Activated gamma-delta T cell treated with Interleukin-2 at 50 U/mL for 16 hours (primary cell): ENCODE data around the gene HMG20A.
"Not testable (repeated sequence)": the region's sequence is repeated elsewhere in the genome, so short reads cannot be mapped to it uniquely, and the experiment has no call there.

Experiments
- DNase-seq: peaks from one replicate; pipeline ENCODE4 v3.0.0-alpha.2; 2020

Gene HMG20A

DNA sequence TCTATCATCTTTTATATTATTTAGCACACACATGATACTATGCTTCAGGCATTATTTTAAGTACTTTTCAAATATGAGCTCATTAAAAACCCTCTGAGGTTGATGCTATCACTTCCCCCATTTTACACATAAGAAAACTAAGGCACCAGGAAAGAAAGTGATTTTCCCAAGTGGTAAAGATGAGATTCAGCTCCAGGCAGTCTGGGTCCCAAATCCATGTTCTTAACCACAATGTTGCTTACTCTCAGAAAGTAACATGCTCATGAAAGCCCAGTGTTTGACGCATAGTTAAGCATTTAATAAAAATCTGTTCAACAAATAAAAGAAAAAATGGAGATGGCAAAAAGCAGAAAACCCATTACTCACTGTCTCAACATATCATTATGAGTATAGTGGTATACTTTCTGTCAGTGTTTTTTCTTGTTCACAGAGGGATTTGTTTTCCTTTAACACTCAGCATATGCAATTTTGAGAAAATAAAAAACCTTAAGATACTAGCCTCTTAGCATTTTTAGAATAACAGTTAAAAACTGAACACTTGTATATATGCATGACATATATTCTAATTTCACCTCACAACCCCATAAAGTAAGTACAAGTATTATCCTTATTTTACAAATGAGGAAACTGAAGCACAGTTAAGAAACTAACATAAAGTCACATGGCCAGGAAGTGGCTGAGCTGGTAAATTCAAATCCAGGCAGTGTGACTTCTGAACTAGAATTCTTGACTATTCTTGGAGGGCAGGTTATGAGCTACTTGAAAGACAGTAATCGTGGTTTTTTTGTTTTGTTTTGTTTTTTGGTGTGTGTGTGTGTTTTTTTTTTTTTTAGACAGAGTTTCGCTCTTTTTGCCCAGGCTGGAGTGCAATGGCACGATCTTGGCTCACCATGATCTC, 11.2 kb upstream of the HMG20A start:
- DNase-seq, result peak; percentile 8

- not testable (repeated sequence) for DNase-seq
Measured at GRCh38 chr15:77410157-77410500, 10.6 kb upstream of the HMG20A start.

GRCh38 chr15:77410701-77411618, 9.7 kb upstream of the HMG20A start:
- no peak for DNase-seq

DNA sequence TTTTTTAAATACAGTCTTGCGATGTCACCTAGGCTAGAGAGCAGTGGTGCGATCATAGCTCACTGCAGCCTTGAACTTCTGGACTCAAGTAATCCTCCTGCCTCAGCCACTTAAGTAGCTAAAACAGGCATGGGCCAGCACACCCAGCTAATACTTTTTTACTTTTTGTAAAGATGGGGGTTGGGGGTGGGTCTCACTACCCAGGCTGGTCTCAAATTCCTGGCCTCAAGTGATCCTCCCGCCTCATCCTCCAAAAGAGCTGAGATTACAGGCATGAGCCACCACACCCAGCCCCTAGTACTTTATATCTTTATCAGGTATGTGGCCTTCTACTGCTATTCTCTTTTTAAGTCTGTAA, 9.1 kb upstream of the HMG20A start:
- DNase-seq, result no peak

DNA sequence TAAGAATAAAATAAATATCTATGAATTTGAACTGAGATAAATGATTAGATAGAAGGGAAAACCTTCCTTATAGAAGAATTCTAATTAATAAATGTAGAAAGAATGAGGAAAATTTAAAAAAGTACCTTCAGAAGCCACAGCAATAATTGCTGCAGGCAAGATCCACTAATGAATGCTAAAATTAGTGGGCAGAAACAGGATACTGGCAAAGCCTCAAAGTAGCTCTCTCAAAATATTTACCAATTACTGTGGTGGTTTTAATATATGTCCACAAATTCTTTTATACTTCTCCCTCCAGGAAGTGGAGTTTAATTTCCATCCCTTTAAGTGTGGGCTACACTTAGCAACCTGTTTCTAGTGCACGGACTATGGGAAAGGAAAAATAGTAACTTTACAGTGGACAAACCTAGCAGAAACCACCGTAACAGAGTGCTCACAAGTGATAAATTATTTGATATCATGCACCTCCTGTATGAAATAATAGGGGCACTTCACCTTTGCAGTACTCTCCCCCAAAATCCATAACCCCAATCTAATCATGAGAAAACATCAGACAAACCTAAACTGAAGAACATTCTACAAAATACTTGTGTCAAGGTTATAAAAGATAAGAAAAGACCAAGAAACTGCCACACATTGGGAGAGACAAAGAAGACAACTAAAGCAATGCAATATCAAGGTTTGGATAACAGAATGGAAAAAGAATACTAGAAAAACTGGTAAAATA, 7.6 kb upstream of the HMG20A start:
- no peak for DNase-seq

GRCh38 chr15:77413699-77414349, 6.9 kb upstream of the HMG20A start:
- no peak for DNase-seq

DNA sequence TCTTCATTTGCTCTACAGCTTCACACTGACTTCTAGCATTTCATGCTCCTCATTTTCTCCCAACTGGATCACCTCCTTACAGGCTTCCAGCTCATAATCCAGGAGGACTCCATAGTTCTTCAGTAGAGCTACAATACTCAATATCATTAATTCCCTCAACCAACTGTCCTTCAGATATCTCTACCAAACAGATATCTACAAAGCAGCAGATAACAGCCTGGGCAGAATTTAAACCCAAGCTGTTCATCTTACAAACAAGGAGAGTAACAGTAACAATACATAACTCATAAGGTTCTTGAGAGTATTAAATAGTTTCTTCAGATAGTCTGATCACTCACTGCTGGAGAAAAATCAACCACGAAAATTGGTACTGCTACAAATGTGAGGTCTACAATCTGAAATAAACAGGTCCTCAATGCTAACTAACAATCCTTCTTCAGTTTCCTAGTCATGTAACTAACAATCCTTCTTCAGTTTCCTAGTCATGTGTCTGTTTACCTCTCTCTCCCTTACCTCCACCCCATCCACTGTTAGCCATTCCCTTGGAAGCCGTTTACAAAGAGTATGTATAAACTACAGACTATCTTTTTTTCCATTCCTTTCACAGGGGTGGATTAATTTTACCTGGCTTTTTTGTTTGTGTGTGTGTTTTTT, 5.8 kb upstream of the HMG20A start:
- DNase-seq, result no peak

- no peak for DNase-seq
Measured at GRCh38 chr15:77415450-77416147, 5.1 kb upstream of the HMG20A start.

GRCh38 chr15:77416148-77416455, 4.6 kb upstream of the HMG20A start:
- no peak for DNase-seq

GRCh38 chr15:77416954-77417353, 3.7 kb upstream of the HMG20A start:
- DNase-seq, result no peak

DNA sequence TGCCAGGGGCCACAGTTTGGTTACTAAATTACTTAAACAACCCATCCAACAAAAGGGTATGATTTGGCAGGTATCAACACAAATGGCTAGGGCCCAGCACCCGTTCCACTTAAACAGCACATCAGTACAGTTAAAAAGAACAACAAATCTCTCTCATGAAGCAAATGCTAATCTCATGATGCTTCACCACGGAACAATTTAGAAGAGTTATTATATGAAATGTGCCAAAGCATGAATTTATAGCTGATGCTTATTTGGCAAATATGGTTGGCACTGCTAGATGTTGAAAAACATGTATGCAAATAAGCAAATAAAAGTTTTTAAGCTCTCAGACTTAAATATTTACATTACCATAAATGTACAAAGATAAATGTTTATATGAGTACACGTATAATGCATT, 3.1 kb upstream of the HMG20A start:
- no peak for DNase-seq

GRCh38 chr15:77418391-77418965, 2.2 kb upstream of the HMG20A start:
- no peak for DNase-seq

- peak; percentile 20 for DNase-seq
Measured at GRCh38 chr15:77418966-77419835, 1.5 kb upstream of the HMG20A start.

DNA sequence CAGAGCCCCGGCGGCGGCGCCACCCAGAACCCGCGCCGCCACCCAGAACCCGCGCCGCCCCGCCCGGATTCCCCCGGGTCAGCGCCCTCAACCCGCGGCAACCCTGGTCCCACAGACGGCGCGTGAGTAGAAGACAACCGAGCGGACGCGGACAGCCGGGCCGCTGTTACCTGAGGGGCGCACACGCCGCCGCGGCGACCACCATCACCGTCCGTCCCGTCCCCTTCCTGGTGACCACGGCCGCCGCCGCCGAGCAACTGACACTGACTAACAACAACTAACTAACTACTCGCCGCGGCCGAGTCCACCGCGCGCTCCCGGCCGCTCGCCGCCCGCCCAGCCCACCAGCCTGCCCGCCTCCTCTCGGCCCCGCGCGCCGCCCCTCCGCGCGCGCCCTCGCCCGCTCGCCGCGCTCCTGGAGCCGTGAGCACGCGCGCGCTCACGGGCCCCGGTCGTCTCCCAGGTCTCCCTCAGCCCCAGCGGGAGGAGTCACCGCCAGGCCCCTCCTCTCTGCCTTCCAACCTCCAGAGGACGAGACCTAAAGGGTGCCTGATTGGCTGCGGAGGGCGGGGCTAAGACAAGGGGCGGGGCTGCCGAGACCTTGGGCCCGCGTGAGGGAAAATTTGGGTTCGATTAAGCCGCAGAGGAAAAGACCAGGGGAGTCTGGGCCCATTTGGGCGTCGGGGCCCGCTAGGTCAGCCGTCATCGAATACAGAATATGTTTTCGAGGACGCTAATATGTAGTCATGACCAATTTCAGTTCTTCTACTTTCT, 665 bp upstream of the HMG20A start, which contains the start of gene PEAK1:
PEAK1 (minus strand) TSS at position 269 of the 774 bp plus-strand sequence. CDS start 238,178 bp downstream, outside the sequence.
- peak; percentile 100 for DNase-seq

- no peak for DNase-seq
Measured at GRCh38 chr15:77421370-77421700, 647 bp downstream of the HMG20A start.

DNA sequence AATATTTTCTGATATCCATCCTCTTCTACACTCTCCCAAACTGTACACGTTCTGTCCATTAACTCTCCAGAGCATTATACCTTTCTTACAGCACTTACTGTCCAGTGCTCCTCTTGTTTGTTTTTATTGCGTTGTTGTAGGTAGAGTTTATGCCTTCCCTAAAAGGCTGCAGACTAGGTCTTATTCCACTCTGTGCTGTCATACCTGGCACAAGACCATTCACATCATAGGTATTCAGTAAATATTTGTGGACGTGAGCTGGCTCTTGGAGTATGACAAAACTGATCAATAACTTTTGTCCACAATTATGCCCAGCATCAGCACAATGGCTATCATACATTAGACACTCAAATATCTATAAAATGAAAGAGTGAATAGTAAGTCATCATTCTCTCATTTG, 4.4 kb downstream of the HMG20A start:
- DNase-seq, result no peak

- no peak for DNase-seq
Measured at GRCh38 chr15:77426377-77426776, 5.7 kb downstream of the HMG20A start.

GRCh38 chr15:77426871-77427270, 6.2 kb downstream of the HMG20A start:
- DNase-seq, result no peak

DNA sequence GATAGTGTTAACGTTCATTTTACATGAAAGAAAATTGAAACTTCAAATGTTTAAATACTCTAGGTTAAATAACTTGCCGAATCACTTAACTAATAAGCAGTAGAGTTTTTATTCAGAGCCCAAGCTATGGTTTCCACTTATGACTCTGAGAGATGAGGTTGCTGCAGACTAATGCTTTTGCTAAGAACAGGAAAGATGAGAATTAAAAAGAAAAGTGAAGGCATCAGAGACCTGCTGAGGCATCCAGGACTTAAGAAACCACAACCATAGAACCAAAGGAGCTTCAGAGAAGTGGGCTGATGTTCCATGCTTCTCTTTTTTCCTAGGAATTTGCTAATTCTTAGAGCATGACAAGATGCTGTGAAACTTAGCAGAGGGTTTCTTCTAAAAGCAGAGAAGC, 9.5 kb downstream of the HMG20A start:
- DNase-seq, result no peak

GRCh38 chr15:77430652-77431051, 10.0 kb downstream of the HMG20A start:
- no peak for DNase-seq
